Amygdala (tissue), 56 donors: Measurements from ENCODE around the gene CFD.
"Not testable (repeated sequence)": the region's sequence is repeated elsewhere in the genome, so short reads cannot be mapped to it uniquely, and the experiment has no call there.

ENCODE experiments used
- DNase-seq, 56 donors: peaks; one replicate each; lab custom pipeline; 2025; lab: John Stamatoyannopoulos, UW

The CFD gene

DNA sequence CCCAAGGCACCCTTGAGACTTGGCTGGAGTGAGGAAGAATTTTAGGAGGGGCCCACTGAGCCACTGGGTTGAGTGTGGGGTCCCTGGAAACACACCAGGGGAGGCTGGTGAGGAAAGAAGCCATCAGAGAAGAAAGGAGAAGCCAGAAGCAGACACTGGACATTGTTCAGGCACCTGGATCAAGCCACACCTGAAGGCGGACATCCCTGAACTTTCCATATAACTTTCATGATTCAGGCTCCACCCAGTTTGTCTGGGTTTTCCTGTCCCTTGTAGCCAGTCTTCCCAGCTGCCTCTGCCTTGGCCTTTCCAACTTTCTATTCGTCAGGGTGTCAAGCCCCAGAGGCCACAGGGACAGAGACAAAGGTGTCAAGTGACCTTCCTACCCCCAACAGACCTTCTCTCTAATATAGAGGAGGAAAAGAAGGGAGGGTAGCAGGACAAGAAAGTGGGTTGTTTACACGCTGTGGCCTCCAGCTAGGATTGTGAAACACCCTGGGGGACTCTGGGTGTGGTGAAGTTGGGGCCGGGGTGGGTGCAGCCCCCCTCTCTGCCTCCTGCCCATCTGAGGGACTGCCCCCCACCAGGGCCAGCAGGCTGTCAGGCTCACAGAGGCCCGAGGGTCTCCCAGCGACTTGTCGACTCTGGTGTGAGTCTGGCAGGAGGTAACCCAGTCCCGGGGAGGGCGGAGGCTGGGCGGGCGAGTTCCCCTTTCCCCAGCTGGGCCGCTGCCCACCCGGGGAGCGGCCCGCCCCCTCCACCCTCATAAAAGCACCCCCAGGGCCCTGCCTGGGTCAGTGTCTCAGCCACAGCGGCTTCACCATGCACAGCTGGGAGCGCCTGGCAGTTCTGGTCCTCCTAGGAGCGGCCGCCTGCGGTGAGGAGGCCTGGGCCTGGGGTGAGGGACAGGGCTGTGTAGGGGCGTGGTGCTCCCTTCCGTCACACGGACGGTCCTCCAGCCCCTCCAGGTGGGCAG is at the start of gene CFD:
Gene CFD (plus strand): TSS at position 797 of the 976 bp plus-strand sequence. CDS start 26 bp downstream, at position 823.
- peak in 4 of 56 donors; percentile 5 to 34 (median 25) for DNase-seq

DNA sequence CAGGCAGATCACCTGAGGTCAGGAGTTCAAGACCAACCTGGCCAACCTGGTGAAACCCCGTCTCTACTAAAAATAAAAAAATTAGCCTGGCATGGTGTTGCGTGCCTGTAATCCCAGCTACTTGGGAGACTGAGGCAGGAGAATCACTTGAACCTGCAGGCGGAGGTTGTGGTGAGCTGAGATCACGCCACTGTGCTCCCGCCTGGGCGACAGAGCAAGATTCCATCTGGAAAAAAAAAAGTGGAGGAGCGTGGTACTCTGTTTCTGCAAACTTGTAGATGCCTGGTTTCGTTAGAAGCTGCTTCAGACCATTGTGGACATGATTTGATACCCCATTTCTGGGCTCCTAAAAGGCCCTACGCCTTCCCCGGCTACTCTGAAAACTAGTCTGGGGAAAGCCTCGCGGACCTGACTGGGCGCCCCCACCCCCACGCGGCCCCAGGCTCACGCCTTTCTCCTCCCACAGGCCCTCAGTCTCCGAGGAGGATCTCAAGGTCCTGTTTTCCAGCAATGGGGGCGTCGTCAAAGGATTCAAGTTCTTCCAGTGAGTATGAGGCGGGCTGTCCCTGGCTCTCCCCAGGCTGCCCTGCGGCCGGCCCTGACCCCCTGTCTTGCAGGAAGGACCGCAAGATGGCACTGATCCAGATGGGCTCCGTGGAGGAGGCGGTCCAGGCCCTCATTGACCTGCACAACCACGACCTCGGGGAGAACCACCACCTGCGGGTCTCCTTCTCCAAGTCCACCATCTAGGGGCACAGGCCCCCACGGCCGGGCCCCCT is 49.2 kb upstream of the CFD start:
- DNase-seq, result no peak

DNA sequence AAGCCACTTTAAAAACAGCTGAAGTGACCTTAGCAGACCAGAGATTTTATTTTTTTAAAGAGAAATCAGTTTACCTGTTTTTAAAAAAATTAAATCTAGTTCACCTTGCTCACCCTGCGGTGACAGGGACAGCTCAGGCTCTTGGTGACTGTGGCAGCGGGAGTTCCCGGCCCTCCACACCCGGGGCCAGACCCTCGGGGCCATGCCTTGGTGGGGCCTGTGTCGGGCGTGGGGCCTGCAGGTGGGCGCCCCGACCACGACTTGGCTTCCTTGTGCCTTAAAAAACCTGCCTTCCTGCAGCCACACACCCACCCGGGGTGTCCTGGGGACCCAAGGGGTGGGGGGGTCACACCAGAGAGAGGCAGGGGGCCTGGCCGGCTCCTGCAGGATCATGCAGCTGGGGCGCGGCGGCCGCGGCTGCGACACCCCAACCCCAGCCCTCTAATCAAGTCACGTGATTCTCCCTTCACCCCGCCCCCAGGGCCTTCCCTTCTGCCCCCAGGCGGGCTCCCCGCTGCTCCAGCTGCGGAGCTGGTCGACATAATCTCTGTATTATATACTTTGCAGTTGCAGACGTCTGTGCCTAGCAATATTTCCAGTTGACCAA is 48.5 kb upstream of the CFD start:
- no peak for DNase-seq

DNA sequence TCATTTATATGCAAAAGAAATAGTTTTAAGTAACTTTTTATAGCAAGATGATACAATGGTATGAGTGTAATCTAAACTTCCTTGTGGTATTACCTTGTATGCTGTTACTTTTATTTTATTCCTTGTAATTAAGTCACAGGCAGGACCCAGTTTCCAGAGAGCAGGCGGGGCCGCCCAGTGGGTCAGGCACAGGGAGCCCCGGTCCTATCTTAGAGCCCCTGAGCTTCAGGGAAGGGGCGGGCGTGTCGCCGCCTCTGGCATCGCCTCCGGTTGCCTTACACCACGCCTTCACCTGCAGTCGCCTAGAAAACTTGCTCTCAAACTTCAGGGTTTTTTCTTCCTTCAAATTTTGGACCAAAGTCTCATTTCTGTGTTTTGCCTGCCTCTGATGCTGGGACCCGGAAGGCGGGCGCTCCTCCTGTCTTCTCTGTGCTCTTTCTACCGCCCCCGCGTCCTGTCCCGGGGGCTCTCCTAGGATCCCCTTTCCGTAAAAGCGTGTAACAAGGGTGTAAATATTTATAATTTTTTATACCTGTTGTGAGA is 47.9 kb upstream of the CFD start:
- DNase-seq, result no peak

DNA sequence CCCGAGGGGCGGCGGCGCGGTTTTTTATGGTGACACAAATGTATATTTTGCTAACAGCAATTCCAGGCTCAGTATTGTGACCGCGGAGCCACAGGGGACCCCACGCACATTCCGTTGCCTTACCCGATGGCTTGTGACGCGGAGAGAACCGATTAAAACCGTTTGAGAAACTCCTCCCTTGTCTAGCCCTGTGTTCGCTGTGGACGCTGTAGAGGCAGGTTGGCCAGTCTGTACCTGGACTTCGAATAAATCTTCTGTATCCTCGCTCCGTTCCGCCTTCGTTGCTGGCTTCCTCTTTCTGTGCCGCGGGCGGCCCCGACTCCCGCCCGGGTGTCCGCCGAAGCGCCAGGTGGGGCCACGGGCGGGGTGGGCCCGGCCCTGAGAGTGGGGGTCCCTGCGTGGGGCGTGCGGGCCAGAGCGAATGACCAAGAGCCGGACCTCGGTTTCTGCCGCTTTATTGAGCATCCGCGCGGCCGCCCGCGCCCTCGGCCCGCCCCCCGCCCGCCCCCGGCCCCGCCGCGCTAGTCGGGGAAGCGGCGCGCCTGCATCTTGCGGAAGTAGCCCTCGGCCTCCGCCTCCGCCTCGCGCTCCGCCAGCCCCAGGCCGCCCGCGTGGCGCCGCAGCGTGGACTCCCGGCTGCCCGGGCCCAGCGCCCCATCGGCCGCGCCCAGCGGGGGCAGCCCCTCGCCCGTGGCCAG is 47.3 kb upstream of the CFD start:
- no peak for DNase-seq

DNA sequence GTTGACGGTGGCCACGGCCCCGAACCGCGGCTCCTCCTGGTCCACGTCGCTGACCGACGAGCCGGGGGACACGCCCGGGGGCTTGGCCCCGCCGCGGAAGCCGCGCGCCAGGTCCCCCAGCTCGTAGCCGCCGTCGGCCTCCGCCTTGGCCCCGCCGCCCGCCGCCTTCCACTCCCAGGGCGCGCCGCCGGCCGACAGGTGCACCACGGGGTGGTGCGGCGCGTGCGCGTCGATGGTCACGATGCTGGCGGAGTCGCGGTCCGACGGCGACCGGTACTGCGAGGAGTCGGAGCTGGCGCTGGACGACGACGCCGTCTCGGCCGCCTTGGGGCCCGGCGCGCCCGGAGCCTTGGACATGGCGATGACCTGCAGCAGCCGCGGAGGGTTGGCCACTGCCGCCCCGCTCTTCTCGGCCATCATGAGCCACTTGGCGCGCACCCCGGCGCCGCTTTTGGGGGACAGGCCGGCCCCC is 46.7 kb upstream of the CFD start:
- no peak for DNase-seq

DNA sequence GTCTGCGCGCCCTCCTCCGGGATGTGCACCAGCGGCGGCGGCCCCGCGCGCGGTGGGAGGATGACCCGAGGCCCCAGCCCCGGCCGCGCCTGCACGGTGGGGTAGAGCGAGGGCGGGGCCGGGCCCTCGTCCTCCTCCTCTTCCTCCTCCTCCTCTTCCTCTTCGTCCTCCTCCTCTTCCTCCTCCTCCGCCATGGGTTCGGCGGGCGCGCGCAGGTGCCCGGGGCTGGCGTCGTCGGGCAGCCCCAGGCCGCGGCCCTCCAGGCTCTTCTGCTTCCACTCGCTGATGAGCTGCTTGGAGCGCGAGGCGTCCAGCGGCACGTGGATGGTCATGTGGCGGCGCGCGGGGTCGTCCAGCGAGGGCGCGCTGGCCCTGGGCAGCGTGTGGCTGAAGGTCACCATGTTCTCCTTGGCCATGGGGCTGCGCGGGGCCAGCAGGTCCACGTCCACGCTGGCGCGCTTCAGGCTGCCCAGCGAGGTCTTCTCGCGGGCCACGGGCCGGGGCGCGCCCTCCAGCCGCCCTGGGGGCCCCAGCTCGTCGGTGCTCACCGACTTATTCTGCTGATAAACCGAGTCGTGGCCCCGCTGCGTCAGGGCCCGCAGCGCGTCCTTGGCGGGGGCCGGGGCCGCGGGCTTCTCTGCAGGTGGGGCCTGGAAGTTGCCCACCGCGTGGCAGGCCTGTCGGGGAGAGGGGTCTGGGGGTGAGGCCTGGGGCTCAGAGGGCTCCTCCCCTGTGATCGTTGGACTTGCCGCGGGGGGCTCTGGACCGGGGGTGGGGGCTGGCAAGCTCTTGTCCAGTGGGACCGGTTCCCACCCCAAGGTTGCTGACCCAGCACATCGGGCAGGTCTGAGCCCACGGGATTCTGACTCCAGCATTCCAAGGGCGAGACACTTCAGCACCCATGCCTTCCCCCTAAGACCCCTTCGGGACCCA is 46.0 kb upstream of the CFD start:
- no peak for DNase-seq

DNA sequence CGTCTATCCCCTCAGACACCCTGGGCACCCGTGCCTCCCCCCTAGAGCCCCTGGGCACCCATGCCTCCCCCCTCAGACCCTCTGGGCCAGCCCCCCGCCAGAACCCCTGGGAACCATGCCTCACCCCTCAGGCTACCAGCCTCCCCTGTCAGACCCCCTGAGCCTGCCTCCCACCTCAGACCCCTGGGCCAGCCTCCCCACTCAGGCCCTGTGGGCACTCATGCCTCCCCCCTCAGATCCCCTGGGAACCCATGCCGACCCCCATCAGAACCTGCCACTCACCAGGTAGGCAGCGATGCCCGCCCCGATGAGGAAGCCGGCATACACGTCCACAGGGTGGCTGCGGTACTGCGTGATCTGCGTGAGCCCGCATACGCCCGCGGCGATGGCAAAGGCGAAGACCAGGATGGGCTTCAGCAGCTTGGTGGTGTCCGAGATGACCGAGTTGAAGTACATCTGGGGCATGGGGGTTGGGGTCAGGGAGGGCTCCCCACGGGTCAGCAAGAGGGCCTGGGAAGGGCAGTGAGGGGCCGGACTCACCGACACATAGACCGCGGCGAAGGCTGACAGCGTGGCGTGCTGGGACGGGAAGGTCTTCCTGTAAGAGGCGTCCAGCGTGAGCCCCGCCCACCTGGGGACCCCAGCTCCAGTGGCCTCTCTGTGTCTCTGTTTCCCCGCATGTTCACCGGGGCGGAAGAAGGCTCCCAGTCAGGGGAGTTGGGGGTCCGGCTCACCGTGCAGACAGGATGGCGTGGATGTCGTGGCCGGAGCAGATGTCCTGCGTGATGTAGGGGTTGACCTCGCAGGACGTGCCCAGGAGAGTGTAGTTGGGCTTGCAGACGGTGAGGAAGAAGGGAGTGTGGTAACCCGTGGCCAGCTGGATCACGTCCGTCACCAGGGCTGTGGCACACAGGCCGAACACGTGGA is 45.0 kb upstream of the CFD start:
- no peak for DNase-seq

DNA sequence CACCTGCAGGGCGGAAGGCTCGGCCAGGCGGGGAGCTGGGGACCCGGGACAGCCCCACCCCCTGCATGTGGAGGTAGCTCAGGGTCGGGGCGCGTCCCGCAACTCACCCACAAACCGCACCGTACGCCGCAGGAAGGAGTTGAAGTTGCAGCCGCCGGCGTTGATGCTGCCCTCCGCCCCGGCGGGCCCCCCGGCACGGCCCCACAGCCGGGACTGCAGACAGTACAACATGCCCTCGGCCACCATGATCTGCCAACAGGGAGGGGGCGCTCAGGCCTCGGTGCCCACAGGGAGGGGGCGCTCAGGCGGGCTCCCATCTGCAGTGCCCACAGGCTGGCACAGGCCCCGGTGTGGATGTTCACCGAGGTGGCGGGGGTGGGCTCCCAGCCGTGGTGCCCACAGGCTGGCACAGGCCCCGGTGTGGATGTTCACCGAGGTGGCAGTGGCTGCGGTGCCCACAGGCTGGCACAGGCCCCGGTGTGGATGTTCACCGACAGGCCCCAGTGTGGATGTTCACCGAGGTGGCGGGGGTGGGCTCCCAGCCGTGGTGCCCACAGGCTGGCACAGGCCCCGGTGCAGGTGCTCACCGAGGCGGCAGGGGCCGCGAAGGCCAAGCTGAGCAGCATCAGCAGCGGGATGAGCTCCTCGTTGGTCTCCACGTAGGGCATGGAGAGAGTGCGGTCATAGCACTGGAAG is 44.2 kb upstream of the CFD start:
- DNase-seq, result no peak

DNA sequence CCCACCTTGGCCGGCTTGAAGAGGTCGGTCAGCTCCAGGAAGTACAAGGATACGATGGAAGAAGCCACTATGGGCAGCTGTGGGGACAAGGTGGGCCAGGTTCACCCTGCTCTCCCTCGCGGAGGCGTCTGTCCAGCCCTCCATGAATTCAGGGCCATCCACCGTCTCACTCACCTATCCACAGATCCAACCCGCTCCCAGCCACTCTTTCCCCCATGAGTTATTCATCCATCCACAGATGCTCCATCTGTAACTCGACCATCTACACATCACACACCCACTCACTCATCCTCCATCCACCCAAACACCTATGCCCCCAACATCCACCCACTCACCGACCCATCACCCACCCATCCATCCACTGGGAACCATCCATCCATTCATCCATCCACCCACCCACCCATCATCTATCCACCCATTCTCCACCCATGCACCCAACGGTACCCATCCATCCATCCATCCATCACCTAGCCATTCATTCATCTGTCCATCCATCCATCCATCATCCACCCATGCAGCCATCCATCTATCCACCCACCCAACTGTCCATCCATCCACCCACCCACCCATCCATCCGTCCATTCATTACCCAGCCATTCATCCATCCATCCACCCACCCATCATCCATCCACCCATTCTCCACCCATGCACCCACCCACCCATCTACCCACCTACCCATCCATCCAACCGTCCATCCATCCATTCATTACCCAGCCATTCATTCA is 43.5 kb upstream of the CFD start:
- DNase-seq, result no peak

DNA sequence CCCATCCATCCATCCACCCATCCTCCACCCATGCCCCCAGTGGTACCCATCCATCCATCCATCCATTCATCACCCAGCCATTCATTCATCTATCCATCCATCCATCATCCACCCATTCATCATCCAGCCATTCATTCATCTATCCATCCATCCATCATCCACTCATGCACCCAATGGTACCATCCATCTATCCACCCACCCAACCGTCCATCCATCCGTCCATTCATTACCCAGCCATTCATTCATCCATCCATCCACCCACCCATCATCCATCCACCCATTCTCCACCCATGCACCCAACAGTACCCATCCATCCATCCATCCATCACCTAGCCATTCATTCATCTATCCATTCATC is 43.0 kb upstream of the CFD start:
- DNase-seq, result no peak

DNA sequence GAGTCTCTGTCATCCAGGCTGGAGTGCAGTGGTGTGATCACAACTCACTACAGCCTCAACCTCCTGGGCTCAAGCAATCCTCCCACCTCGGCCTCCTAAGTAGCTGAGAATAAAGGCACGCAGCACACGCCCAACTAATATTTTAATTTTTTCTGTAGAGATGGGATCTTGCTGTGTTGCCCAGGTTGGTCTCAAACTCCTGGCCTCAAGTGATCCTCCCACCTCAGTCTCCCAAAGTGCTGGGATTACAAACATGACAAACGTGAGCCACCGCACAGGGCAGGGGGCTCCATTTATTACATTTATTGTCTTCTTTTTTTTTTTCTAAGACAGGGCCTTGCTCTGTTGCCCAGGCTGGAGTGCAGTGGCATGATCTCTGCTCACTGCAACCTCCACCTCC is 39.3 kb upstream of the CFD start:
- DNase-seq, result not testable (repeated sequence)

DNA sequence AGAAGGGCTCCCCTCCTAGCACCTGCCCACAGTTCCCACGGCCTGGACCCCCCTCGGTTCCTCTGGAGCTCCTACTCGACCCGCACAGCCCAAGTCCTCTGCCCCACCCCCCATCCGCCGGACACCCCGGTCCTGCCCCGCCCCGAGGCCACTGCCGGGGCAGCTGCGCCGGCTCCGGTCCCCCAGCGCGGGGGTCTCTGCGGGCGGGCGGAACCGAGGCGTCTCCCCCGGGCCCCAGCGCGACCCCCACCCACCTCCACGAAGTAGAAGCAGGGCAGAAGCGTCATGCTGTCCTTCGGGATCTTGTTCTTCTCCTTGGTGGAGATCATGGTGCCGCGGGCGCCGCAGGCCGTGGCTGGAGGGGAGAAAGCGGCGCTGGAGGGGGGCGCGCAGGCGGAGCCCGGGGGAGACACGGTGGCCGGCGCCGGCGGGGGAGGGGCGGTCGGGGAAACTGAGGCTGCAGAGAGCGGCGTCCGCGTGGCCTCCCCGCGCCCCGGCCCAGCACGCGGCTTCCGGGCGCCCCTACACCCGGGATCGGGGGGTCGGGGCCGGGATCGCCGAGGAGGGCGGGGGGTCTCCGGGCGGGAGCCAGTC is 38.1 kb upstream of the CFD start:
- DNase-seq, result no peak

DNA sequence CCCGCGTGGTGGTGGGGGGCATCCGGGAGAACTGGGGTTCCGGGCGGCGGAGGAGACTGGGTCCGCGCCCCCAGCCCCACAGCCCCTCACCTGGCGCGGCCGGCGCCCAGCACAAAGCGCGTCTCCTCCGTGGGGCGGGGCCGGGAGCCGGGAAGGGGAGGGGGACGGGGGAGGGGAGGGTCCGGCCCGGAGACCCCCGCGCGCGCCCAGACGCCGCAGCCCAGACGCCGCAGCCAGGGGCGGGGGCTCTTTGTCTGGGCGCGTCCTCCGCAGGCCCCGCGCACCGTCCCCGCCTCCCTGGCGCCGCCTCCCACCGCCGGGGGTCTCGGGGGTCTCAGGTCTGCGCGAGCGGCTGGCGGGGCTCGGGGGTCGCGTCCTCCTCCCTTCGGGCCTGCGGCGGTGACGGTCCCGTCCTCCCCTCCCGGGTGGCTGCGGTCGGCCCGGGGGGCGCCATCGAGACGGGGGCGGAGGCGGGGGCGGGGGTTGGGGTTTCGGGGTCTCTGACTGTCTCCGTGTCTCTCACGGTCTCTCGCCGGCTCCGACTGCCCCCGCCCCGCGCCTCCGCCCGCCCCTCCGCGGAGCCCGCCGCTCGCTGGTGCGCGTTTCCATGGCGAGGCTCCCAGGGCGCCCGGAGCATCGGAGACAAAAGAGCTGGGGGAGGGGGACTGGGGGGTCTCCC is 37.5 kb upstream of the CFD start, which contains the start of gene PLPPR3:
Gene PLPPR3 (minus strand): TSS at position 131 of the 679 bp plus-strand sequence. CDS start 396 bp downstream, outside the sequence.
- DNase-seq, result no peak

DNA sequence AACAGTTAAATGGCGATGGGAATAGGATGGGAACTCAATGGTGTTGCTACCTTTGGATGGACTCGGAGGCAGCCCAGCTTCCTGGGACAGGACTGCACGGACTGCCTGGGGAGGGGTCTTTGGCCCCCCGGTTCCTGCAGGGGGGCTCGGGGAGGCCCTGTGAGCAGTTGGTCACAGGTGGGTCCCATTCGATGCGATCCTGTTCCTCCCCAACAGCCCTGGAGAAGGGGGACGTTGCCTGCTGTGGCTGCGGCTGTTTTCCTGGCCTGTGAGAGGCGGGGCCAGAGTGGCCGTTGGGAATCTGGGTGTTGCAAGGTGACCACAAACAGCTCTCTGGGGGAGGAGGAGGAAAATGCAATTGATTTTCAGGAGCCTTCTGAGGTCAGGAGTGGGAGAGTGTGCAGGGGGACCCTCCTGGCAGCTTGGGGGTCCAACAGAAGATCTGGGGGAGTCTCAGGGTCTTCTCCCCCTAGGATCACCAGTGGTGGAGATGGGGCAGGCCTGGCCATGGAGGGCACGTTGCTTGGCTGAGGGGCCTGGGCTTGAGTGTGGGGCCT is 35.8 kb upstream of the CFD start:
- DNase-seq, result no peak
